HG03039 (cell line): ENCODE data around the gene UNKL.
A peak's percentile ranks its signal among the peaks of the same experiment; 100 is the strongest.

Source experiments
- ATAC-seq: cut with Tn5 transposase; IDR thresholded peaks from one replicate; pipeline ENCODE4 v1.9.1; 2021; ENCODE audit warnings: mild to moderate bottlenecking, moderate library complexity; ENCODE audit not compliant: unreplicated experiment

The UNKL gene

DNA sequence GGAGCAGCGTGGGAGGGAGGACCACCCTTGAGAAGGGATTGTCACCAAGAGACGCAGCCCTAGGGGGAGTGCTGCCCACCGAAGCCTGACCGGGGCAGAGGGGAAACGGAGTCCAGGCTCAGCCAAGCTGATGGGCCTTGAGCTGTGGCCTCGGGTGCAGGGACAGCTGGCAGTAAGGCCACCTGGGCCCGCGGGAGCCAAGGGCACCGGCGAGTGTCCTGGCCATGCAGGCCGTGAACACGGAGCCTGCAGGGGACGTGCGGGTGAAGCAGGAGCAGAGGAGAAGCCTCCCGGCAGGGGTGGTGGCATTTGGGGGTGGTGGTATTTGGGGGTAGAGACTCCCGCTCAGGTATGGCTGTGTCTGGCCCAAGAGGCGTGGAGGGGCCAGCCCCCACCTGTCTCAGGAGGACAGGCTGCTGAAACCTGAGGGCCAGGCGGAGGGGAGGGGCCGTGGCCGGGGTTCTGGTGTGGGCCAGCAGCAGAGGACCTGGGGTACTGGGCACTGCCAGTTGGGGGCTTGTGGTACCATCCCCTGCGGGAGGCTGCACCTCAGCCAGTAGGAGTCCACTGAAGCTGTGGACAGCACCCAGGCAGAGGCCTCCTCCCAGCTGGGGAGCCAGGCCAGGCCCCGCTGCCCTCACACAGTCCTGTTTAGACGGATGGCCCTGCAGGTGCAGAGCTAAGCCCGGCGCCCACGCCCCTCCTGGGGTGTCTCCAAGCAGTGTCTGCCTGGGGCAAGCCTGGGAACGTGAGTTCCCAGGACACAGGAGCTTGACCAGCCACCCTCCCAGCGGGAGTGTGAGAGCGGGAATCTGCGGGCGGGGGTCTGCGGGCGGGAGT is 58.2 kb downstream of the UNKL start:
- ATAC-seq = no peak

DNA sequence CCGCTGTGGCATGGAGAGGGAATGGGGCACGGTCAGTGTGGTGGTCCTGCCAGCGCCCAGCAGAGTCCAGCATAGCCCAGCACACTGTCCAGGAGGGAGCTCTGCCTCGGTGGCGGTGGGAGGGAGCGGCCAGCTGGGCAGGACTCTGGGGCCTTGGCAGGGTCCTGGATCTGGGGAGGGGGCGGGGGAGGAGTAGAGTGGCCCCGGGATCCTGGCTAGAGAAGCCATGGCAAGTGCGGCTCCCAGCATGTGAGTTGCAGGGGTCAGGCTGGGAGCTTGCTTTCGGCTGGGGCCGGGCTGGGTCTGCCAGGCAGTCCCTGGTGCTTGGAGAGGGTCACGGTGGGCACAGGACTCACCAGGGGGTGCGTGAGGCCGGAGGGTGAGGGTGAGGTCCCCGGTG is 58.9 kb downstream of the UNKL start:
- ATAC-seq = no peak

DNA sequence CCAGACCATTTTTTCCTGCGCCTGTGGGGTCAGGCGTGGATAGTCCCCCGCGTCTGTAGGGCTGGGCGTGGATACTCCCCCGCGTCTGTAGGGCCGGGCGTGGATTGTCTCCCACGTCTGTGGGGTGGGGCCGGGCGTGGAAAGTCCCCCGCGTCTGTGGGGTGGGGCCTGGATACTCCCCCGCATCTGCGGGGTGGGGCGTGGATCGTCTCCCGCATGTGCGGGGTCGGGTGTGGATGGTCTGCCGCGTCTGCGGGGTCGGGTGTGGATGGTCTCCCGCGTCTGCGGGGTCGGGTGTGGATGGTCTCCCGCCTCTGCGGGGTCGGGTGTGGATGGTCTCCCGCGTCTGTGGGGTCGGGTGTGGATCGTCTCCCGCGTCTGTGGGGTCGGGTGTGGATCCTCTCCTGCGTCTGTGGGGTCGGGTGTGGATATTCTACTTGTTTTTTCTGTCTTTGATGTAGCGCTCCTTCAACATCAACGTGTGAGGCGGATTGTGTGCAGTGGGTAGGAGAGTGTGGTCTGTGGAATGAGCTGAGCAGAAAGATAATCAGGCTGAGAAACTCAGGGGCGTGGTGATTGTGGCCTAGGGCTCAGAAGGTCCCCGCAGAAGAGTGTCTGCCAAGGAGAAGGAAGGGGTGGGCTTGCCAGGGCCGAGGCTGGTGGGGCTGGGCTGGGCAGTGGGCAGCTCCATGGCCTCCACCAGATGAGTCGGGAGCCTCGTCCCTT is 59.5 kb downstream of the UNKL start:
- no peak for ATAC-seq

DNA sequence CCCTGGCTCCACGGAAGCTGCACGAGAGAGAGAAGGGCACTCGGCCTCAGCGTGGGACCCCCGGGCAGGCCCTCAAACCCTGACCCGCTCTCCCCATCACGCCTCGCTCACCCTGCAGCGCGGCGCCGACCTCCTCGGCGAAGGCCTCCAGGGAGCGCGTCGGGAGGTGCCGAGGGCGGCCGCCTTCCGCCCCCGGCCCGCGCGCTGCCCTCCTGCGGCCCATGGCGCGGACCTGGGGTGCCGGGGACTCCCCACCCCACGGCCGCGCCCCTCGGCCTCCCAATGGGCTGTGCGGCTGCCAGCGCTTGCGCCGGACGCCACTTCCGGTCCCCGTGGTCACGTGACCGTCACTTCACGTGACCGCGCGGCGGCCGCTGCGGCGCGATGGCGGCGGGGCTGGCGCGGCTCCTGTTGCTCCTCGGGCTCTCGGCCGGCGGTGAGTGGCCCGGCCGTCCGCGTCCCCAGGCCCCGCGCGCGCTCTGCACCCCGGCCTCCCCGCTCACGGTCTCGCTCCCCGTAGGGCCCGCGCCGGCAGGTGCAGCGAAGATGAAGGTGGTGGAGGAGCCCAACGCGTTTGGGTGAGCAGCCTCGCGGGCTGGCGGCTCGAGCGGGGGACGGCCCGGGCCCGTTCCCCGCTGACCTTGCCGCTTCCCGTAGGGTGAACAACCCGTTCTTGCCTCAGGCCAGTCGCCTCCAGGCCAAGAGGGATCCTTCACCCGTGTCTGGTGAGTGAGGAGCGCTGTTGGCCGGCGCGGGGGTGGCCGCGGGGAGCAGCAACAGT is 62.7 kb downstream of the UNKL start, which contains the start of the genes GNPTG and TSR3:
GNPTG (plus strand) TSS at position 350 of the 781 bp plus-strand sequence; CDS start at position 385, 35 bp downstream.
TSR3 (minus strand) TSS at position 297 of the 781 bp plus-strand sequence; CDS start at position 223, 74 bp downstream.
- ATAC-seq = peak; percentile 54

DNA sequence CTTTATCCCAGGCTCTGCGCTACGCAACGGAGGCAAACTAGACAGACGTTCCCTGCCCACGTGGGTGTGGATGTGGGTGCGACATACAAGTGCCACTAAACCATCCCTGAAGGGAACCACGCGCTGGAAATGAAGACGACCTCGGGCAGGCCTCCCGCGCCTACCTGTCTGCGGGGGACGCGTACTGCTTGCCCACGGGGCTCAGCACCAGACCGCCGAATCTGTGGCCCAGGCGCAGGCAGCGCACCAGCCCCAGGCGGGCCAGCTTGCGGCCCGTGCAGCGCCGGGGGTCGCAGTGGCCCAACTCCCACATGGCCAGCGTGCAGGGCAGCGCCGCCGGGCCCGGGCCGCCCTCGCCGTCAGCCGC is 63.3 kb downstream of the UNKL start:
- peak; percentile 10 for ATAC-seq

DNA sequence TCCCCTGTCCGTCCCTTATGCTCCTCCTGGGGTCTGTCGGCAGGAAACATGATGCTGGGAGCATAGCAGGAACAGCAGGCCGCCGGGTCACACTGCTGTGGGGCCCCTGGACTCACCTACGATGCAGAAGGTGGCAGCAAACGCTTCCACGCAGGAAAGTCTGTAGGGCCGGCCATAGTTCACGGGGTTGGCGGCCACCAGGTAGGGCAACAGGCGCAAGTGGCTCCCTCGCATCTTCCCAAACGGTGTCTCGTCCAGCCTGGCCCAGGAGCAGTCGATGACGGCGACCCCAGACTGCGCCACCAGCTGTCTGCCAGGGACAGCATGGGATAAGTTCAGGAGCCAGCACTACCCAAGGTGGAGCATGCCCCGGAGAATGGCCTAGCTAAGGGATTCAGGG is 63.8 kb downstream of the UNKL start:
- ATAC-seq = no peak

DNA sequence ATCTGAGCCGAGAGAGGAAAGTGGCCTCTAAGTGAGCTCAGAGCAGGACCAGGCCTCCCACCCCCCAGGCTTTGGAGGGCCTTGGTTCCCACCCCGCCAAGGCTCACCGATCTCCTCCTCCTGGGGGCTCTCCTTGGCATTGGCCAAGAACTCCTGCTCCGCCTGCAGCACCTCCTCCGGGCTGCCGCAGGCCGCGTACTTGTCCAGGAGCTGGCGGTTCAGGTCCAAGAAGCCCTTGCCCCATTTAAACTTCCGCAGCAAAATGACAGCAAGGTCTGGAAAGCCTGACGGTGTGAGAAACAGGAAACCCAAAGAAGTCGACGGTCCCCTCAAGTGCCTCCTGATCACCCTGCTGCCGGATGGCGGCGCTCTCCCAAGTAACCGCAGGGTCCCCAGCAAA is 64.6 kb downstream of the UNKL start:
- ATAC-seq = no peak

DNA sequence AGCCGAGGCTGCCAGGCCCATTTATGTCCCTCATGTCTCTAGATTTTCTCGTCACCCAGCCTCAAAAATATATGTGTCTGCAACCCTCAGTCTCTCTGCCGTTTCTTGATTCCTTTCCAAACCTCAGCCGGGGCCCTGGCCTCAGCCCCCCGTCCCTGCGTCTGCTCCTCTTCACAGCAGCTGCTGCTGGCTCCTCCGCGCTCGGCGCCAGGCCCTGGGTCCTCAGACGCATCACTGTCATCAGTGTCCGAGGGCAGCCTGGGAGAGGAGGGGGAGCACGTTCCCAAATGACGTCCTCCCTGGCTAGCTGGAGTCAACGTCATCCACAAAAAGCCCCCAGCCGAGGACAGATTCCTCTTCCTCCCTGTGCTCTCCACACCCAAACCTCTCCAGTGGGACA is 65.2 kb downstream of the UNKL start:
- ATAC-seq = no peak

DNA sequence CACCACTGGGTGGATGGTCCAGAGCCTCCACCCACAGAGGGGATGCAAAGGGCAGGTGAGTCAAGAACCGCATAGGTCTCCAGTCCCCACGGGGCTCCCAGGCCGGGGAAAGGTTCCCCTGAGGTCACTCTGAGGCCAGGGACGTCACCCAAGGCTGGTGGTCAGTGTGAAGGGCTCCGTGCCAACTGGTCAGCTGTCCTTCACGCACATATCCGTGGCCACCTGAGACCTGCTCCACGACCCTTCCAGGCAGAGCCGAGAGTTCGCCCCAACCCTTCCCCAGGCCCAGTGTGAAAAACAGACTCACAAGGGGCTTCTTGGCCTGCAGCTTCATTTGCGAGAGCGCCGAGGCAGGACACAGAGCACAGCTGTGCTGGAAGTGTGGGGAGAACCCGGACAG is 65.6 kb downstream of the UNKL start:
- no peak for ATAC-seq

DNA sequence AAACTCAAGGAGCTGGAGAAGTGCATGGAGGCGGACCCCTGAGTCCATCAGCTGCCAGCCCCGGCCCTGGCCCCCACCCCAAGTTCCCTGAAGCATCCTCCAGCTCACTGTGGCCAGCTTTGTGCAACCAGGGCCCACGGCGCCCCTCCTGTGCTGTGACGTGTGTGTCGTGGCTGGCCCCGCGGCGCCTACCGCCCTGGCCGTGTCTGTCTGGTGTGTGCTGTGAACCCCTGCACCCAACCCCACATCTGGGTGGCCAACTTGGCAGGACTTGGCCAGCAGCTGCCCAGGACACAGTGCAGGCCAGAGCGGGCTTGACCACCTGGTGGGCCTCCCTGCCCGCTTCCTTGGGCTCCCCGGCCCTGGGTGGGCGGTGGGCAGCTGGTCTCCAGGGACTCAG is 66.1 kb downstream of the UNKL start:
- no peak for ATAC-seq

DNA sequence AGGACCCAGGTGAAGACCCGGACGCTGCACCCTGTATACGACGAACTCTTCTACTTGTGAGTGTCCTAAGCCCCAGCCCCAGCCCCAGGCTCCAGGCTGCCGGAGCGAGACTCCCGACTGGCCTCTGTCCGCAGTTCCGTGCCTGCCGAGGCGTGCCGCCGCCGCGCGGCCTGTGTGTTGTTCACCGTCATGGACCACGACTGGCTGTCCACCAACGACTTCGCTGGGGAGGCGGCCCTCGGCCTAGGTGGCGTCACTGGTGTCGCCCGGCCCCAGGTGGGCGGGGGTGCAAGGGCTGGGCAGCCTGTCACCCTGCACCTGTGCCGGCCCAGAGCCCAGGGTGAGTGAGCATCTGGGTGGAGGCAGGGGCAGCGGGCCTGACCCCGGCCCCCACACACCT is 66.5 kb downstream of the UNKL start:
- no peak for ATAC-seq

DNA sequence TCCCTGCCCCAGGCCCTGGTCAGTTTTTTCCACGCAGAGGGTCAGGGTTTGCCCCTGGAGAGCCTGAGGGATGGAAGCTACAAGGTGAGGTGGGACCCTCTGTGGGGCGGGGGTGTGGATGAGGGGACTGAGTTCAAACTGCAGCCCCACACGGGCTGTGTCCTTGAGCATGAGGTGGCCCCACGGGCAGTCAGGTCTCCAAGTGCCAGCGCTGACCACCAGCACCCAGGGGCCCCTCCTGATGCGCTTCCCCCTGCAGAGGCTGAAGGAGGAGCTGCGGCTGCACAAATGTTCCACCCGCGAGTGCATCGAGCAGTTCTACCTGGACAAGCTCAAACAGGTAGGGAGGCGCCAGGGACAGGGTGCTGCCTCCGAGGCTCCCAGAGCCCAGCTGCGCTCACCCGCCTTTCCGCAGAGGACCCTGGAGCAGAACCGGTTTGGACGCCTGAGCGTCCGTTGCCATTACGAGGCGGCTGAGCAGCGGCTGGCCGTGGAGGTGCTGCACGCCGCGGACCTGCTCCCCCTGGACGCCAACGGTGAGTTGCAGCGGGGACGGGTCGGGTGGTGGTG is 67.1 kb downstream of the UNKL start:
- no peak for ATAC-seq

DNA sequence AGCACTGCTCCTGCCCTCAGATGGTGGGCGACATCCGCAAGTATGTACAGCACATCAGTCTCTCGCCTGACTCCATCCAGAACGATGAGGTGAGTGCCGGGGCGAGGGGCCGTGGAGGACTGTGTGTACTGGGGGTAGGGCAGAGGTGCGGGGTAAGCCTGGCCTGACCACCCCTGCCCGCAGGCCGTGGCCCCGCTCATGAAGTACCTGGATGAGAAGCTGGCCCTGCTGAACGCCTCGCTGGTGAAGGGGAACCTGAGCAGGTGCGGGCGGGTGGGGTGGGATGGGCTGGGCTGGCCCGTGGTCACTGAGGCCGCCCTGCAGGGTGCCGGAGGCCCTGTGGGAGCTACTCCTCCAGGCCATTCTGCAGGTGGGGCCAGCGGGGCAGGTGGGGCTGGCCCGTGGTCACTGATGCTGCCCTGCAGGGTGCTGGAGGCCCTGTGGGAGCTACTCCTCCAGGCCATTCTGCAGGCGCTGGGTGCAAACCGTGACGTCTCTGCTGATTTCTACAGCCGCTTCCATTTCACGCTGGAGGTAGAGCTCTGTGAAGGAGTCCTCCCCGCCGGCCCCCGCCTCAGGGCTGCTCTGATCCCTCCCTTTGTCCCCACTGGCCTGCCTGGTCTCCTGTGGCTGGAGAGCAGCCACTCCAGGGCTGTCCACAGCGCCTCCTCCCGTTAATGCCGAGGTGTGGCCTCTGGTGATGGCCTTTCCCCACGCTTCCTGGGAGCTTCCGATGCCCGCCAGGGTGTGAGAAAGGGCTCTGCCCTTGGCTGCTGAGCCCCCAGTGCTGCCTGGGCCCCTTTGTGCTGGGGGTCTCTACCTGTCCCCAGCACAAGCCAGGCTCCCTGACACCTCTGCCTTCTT is 67.8 kb downstream of the UNKL start:
- ATAC-seq = no peak

DNA sequence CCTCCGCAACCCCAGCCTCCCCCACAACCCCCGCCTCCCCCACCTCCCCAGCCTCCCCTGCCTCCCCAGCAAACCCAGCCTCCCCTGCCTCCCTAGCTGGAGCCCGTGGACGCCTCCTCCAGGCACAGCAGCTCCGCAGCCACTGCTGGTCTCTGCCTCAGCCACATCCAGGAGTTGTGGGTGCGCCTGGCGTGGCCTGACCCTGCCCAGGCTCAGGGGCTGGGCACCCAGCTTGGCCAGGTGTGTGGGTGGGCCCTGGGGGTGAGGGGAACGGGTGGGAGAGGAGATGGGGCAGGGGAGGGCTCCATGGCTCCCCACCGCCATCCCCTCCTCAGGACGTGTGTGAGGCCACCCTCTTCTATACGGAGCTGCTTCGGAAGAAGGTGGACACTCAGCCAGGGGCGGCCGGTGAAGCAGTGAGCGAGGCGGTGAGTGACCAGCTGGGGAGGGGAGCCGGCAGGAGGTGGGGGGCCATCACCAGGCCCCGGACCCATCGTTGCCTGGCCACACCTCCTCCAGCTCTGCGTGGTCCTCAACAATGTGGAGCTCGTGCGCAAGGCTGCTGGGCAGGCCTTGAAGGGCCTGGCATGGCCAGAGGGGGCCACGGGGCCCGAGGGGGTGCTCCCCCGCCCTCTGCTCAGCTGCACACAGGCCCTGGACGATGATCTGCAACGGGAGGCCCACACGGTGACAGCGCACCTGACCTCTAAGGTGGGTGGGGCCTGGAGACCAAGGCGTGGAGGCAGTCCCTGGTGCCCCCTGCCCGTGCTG is 68.7 kb downstream of the UNKL start:
- no peak for ATAC-seq

DNA sequence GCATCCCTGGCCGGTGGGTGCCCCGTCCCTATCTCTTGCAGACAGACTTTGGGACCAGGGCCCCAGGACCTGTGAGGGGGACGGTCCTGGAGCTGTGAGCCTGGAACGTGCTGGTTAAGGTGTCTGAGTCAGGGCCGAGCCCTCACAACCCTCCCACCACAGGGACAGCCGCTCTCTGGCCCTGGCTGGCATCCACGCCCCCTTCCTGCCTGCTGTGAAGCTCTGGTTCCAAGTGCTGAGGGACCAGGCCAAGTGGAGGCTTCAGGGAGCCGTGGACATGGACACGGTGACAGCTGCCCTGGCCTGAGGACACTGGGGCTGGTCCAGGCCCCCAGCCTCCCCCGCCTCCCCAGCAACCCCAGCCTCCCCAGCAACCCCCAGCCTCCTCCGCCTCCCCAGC is 69.4 kb downstream of the UNKL start:
- ATAC-seq = no peak

DNA sequence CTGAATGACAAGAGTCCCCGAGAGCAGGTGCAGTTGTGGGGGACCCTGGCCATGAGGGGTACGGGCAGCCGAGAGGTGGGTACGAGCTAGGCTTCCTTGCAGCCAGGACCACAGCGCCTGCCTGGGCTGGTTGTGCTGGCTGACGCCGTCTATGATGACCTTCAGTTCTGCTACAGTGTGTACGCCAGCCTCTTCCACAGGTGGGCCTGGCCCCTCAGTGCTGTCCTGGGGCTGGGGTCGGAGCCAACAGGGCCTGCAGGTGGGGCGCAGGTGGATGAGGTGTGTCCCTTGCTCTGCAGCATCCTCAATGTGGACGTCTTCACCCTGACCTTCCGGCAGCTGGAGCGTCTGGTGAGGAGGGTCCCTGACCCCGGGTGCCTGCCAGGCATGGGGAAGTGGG is 70.0 kb downstream of the UNKL start:
- no peak for ATAC-seq

DNA sequence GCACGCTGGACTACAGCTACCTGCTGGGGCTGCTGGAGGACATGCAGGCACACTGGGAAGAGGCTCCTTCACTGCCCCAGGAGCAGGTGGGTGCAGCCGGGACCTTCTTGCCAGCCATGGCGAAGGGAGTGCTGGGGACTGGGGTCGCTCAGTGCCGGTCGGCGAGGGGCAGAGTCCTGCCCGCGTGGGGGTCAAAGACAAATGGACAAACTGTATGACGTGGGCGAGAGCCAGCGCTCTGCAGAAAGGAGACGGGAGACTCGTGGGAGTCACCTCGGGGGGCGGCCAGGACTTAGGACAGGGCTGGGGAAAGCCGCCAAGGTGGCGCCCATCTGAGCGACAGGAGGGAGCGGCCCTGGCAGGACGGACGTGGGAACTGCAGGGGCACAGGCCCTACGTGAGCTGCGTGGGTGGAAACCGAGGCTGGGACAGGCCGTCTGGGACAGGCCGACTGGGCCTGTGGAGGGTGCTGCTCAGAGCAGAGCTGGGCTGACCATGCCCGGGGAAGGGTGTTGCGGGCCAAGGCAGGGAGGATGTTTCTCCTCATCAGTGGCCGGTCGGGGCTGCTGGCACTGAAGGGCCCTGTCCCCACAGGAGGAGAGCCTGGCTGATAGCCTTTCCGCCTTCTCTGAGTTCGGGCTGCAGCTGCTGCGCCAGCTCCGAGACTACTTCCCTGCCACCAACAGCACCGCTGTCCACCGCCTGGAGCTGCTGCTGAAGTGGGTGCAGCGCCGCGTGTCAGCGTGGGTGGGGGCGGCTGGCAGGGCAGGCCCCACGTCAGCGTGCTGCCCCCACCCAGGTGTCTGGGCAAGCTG is 70.9 kb downstream of the UNKL start:
- ATAC-seq = no peak
